GM19351 (cell line): ENCODE data around the gene ANO10.

Experiments
- ATAC-seq: cut with Tn5 transposase; IDR thresholded peaks from one replicate; pipeline ENCODE4 v1.9.1; 2021; ENCODE audit warnings: mild to moderate bottlenecking, moderate library complexity; ENCODE audit not compliant: unreplicated experiment

Gene ANO10

DNA sequence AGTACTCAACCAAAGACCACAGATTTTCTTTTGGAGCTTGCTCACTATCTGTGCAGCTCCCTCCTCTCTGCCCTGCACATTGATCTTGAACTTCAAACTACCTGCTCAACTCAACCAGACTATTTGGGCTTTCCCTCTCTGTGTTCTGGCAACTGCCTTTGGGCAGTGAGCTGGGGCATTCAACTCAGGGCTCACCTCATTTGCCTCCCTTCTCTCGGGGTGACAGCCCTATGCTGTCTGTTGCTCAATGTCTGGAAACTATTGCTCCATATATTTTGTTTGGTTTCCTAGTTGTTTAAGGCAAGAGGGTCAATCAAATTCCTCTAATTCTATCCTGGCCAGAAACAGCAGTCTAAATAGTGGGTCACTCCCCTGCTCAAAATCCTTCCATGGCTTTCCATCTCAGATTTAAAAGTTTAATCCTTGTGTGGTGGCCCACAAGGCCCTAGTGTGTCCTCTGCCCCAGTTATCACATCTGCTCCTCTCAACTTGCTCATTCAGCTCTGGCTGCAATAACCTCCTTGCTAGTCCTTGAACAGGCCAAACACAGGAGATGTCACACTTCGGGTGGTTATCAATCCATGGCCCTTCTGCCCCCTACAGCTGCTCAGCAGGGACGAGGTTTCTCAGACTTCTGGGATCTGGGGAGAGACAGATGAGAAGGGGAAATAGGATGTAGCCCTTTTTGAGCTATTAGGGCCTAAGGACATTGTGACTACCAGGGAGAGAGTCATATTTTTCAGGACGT, 267.7 kb downstream of the ANO10 start:
- ATAC-seq, result no peak

DNA sequence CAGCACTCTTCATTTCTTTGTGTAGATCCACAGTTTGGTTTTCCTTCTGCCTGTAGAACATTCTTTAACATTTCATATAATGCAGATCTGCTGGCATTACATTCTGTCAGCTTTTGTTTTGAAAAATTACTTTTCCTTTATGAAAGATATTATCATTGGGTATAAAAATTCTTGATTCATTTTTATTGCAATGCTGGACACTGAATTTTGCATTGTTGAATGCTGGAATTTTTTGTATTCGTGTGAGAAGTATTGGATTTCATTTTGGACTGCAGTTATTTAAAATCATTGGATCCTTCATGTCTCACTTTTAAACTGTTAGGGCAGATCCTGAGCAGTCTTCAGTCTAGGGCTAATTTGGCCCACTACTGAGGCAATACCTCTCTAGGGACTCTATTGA, 268.4 kb downstream of the ANO10 start:
- ATAC-seq, result no peak

DNA sequence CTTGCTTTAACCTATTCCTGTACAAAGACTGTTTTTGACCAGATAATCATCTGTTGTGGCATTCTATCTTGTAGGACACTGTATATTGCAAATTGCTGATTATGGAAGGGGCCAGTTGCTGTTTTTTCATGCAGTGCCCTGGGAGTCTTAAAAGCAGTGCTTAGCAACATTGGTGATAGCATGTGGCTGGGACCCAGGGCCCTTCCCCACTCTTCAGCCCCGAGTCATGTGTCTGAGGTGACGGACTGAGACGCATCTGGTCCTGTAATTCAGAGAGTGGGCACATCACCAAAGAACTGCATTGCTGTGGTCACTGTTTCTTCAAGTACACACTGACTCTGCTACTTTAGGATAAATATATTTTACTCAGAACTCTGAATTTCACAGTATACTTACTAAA, 272.1 kb downstream of the ANO10 start:
- no peak for ATAC-seq

DNA sequence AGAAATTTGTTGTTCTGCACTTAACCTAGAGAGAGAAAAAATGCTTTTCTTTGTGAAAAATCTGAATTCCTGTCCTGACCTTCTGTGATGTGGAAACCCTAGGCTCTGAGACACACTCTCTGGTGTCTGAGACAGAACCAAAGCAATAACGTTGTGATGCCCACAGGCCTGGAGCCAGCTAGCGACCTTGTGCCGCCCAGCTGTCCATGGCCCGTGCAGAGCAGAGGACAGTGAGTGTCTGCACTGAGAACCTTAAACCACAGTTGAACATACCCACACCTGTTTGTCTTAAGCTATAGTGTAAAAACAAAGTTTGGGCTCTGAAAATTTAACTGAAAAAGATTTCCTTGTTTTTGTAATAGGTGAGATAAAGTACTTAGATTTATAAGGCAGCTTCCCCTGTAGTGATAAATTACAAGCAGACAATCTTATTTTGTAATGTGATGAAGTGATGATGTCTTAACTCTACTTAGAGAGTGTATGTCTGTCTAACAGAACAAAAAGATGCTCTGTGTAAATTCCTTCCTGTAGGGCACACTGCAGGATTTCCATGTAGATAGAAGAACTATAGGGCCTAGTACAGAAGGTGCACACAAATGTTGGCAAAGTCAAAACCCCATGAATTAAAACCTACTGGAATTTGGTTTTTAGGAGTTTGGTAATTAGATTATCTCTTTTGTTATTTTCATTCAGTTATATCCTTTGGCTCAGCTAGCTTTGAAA, 272.8 kb downstream of the ANO10 start:
- no peak for ATAC-seq

DNA sequence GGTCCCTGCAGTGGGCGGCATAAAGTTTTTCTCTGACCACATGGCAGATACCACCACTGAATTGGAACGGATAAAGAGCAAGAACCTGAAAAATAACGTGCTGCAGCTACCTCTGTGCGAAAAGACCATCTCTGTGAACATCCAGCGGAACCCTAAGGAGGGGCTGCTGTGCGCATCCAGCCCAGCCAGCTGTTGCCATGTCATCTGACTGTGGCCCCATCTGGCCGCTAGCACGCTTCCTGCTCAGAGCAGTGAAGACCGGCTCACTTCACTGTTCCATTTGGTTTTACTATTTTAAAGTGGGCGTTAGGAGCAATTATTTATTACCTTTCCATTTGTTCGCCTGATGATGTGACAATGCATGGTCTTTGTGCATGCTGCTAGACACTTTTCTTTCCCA, 273.5 kb downstream of the ANO10 start:
- ATAC-seq, result no peak

DNA sequence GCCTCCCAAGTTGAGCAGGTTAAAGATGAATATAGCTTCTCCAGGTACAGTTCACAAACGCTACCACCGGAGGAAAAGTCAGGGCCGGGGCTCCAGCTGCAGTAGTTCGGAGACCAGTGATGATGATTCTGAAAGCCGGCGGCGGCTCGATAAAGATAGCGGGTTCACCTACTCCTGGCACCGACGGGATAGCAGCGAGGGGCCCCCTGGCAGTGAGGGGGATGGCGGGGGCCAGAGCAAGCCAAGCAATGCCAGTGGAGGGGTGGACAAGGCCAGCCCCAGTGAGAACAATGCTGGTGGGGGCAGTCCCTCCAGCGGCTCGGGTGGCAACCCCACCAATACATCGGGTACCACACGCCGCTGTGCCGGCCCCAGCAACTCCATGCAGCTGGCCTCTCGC, 274.0 kb downstream of the ANO10 start:
- no peak for ATAC-seq

DNA sequence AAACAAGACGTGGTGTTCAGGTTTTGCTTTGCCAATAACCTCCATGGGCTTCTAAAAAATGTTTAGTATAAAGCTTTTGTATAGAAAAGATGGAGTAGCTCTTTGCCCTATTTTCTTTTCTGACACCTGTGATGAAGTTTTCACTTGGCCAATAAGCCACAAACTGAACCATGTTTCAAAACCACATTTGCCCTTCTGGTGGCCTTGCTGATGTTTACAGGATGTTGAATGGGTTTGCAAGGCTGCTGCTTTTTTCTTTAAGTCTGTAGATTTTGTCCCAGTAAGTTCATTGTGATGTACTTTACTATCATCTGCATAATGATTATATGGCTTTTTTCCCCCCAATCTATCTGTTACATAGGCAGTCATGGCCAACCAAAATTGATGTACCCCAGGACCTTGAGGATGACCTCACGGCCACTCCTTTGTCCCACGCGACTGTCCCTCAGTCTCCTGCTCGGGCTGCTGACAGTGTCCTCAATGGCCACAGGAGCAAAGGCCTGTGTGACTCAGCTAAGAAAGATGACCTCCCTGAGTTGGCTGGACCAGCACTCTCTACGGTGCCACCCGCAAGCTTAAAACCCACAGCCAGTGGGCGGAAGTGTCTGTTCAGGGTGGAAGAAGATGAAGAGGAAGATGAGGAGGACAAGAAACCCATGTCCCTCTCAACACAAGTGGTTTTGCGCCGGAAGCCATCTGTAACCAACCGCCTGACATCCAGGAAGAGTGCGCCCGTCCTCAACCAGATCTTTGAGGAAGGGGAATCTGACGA, 274.6 kb downstream of the ANO10 start:
- no peak for ATAC-seq

DNA sequence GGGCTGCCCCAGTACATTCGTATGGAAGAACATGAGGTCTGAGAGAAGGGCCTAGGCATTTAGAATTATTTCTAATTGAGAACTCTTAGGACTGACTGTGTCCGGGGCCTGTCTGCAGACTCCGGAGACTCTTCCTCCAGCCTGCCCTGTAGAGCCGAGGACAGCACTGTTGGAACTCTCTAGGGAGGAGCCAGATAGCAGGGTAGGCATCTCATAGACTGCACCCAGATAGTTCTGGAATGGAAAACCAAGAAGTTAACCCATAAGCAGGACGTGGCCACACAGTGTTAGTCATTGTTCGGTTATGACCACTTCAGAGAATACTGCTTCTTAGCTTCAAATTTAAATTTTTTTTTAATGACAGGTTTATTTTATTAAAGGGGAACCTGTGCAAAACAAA, 275.9 kb downstream of the ANO10 start:
- ATAC-seq, result no peak

DNA sequence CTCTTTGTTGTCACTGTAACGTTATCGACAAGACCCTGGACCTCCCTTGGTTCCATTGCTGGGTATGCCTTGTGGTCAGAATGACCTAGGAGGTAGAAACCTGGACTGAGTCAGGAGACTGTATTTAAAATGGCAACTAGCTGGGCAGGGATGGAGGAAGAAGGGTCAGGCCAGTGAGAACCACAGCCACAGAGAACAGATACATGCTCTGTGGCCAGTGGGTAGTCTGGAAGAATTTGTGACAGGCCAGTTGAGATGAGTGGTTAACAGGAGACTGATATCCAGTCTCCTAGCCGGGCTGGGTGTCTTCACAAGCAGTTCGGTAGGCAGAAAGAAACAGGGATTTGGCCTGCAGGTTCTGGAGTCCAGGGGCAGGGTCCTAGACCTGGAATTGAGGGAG, 276.6 kb downstream of the ANO10 start:
- ATAC-seq, result no peak

DNA sequence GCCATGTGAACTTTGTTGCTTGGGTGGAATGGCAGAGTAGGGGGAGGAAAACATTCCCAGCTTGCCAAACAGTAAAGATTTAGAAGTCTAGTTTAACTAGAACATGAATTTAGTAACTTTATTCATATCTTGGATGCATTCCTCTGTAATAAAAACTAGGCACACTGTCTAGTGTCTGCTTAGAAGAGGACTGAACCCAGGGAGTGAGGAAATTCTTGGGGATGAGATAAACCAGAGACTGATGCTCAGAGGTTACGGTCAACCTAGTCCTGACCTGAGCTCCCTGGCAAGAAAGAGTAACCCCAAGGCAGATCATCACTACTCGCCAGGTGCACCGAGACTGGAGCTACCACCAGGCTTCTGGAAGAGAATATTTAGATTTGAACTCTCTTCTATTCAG, 277.3 kb downstream of the ANO10 start:
- no peak for ATAC-seq

DNA sequence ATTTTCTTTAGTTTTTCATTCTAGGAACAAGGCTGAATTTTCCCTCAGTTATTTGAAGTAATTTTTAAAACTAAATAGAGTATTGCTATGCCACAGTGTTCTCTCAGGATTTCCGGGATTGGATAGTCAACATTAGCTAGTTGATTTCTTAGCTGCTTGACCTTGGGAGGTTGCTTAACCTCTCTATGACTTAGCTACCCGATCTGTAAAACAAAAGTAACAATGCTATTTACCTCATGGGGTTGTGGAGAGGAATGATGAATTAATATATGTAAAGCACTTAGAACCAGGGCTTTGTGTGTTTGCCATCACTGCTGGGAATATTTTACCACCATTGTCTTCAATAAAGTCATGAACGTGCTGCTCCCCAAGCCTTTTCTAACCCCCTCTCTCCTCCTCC, 278.0 kb downstream of the ANO10 start:
- no peak for ATAC-seq

DNA sequence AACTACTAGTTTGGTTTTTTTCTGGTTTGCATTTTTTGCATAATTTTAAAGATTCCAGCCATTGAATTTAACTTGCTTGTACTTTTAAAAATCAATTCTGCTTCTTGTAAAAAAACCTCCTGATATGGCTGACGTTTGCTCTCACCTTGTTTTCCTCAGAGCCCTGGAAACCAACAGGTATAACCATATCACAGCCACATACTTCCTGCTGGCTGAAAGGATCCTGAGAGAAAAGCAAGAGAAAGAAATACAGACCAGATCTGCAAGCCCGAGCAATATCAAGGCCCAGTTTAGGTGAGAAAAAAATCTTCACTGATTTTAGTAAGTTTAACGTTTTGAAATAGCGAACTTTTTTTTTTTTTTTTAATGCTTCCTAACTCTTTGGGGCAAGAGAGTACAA, 278.6 kb downstream of the ANO10 start:
- no peak for ATAC-seq

DNA sequence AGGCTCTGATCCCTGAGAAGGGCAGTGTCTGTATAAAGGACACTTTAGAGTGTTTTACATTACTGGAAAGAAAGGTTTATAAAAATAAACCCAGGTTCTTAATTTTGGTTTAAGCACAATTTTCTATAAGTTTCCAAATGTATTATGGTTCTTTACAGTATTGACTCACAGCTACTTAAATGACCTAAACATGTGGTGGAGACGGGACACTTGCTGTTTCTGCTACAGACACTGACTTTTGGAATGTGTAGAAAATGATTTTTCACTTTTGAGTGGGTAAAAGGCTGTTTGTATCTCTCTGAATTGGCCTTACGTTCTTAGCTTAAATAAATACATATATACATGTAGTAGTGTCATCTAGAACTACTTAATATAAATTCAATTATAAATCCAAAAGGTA, 280.0 kb downstream of the ANO10 start:
- ATAC-seq, result no peak

DNA sequence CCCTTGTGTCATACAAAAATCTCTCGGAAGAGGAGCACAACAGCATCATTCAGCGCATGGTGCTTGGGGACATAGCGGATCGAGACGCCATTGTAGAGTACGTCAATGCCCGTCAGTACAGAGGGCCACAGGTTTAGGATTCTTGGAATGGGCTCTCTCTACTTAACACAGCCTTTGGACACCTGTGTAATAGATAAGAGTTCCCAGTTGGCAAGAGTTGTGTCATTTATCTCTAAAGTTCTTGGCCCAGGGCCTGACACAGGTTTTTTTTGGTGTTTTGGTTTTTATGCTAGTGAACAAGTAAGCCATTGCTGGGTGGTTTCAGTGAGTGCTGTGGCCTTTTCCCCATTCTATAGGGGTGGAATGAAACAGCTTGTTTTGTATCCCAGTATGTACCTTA, 281.4 kb downstream of the ANO10 start:
- ATAC-seq, result no peak

DNA sequence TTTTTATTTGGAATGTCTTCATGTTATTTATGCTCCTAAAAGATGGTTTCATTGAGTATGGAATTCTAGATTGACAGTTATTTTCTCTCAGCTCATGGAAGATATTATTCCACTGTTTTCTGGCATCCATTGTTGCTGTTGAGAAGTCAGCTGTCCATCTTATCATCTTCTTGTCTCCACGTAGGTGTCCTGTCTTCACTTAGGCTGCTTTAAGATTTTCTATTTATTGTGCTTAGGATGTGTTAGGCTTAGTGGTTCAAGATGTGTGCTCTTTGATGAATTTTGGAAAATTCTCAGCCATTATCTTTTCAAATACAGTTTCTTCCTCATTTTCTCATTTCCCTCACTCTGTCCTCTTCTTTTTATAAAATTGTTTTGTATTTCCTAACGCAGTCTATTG, 283.5 kb downstream of the ANO10 start:
- no peak for ATAC-seq

DNA sequence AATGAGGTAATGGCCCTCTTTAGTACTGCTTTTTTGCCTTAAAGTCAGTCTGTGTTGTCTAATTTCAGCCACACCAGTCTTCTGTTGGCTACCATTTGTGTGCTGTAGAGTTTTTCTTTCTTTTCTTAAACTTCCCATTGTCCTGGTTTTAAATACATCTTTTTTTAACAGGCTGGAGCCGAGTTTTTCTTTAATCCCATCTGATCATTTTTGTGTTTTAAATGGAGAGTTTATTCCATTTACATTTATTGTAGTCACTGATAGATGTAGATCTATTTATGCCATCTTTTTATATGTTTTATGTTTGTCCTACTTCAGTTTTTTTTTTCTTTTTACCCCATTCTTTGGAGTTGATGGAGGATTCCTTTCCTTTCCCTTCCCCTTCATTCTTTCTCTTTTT, 286.0 kb downstream of the ANO10 start:
- no peak for ATAC-seq

DNA sequence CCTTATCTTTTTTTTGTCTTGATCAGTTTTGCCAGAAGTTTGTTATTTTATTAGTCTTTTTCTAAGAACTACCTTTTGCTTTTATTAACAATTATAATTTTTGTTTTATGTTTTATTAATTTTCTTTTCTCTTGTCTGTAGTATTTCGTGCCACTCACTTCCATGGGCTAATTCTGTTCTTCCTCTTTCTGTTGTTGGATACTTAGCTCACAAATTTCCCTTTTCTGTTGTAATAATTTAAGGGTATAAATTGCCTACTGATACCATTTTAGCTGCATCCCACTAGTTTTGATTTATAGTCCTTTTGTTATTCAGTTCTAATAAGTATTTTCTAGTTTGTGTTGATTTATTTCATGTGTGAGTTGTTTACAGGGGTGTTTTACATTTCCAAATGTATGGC, 286.8 kb downstream of the ANO10 start:
- no peak for ATAC-seq

DNA sequence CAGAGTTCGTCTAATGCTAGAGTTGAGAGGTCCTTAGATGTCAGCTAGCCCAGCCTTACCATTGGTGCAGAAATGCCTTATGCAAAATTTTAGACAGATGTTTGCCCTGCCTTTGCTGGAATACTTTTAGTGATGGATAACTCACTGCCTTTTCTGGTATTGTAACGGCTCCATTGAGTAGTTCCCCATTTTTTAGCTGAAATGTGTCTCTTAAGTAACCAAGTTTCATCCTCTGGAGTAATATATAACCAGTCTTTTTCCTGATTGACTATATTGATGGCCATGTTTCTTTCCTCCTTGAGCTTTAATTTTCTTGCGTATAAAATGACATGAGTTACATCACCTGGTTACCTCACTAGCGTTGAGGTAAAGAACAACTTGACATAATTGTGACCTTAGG, 290.4 kb downstream of the ANO10 start:
- no peak for ATAC-seq

DNA sequence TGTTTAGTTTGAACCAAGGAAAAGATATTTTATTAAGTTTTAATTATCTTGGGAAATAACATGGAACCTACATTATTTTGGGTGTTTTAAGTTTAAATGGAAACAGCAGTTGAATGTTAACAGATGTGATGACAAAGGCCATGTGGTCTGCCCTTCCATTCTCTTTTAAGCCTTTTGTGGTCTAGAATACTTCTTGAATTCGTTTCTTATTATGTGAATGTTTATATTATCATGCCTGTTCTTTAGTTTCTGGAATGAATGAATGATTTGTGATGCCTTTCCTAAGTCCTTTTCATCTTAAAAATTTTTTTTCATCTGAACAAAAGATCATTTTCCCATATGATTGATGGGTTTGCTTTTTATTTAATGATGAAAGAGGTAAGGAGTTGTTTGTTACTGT, 290.8 kb downstream of the ANO10 start:
- no peak for ATAC-seq

DNA sequence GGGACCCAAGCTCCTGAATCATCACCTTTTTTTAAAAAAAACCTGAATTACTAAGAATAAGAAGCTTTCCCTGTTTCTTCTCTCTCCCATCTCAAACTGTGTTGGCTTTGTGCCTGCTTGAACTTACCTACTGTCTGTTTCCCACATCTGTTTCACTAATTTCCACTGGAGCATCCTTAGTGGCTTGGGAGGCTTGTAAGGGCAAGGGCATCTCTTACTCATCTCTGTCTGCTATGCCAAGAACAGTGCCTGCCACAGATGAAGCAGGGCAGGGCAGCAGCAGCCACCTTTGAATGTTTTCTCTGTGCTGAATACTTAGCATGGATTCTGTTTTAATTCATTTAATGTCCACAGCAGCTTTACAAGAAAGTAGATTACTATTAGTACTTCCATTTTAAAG, 293.2 kb downstream of the ANO10 start:
- ATAC-seq, result no peak

DNA sequence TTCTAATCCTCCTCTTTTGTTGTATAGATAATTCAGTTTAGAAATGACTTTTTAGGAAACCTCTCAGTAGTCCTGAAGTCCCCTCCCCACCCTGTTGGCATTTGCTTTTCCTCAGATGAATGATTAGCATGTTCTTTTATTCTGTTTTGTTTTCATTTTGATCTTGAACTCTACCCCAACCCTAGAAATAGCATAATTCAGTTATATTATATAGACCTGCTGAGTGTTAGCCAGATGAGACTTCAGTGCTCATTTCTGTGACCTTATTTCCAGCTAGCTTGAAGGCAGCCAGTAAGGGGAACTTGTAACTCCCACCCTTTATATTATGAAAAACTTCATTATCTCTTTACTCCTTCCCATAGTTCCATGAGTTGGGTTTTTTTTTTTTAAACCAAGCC, 294.2 kb downstream of the ANO10 start:
- no peak for ATAC-seq
